Testis (tissue), 2 donors: ENCODE measurements around the gene BASP1.

Source experiments
- CTCF ChIP-seq, 3 experiments: fragments of 450-650 bp in 2 of 3; fragments of 200-600 bp in 1 of 3; sonication (generic) in 1 of 3; IDR thresholded peaks; one replicate each; pipeline ENCODE4 v1.5.1; 2016 to 2019; ENCODE audit warnings: antibody characterized with exemption in 3 of 3, mild to moderate bottlenecking in 2 of 3, moderate library complexity in 1 of 3
- POLR2A ChIP-seq: fragments of 450-650 bp; IDR thresholded peaks from one replicate; pipeline ENCODE4 v1.6.1; 2017; ENCODE audit warnings: antibody characterized with exemption, mild to moderate bottlenecking, moderate library complexity

GRCh38 chr5:17277907-17278306 lies 60.5 kb downstream of the BASP1 start:
- TF ChIP-seq POLR2A = no peak
- TF ChIP-seq CTCF (IDR thresholded peaks at IDR 0.05) = no peak
